ENCODE results near the gene CACNA1D.

Gene CACNA1D

GRCh38 chr3:53670721-53671120, 176.3 kb downstream of the CACNA1D start:
- Histone ChIP-seq H3K9me3 (ENCODE audit: control insufficient read depth, low read length) (no peaks in the 10 kb centered on the region), H3K36me3 (ENCODE audit: control insufficient read depth, insufficient read depth, low read length) (no peaks in the 10 kb centered on the region), H3K27ac (ENCODE audit: low read depth, low read length, severe bottlenecking) (no peak overlapping the region), H3K4me1 (ENCODE audit: control insufficient read depth, insufficient read depth, low read length, poor library complexity, severe bottlenecking) (no peaks in the 10 kb centered on the region), H3K4me3 (ENCODE audit: extremely low read depth, insufficient read depth, low read length, poor library complexity, severe bottlenecking) (no peak overlapping the region)
- 80 to 100% methylated on average over 1 to 2 of the region's 3 CpGs for WGBS, 2 experiments (ENCODE audit: insufficient coverage in 2 of 2)

- no peaks in the 10 kb centered on the region for H3K9me3 ChIP-seq (ENCODE audit: control insufficient read depth, low read length)
- H3K36me3 ChIP-seq (ENCODE audit: control insufficient read depth, insufficient read depth, low read length), result no peaks in the 10 kb centered on the region
- no peak overlapping the region for H3K4me3 ChIP-seq (ENCODE audit: extremely low read depth, insufficient read depth, low read length, poor library complexity, severe bottlenecking)
- no peak overlapping the region for H3K27ac ChIP-seq (ENCODE audit: low read depth, low read length, severe bottlenecking)
- WGBS, 2 experiments (ENCODE audit: insufficient coverage in 2 of 2), result 74 to 90% methylated on average over 3 to 5 of the region's 5 CpGs
- no peaks in the 10 kb centered on the region for H3K4me1 ChIP-seq (ENCODE audit: control insufficient read depth, insufficient read depth, low read length, poor library complexity, severe bottlenecking)
These were observed 177.0 kb downstream of the CACNA1D start for GRCh38 chr3:53671192-53671960.

- Histone ChIP-seq H3K4me3 (ENCODE audit: extremely low read depth, insufficient read depth, low read length, poor library complexity, severe bottlenecking) (no peak overlapping the region), H3K4me1 (ENCODE audit: control insufficient read depth, insufficient read depth, low read length, poor library complexity, severe bottlenecking) (no peaks in the 10 kb centered on the region), H3K36me3 (ENCODE audit: control insufficient read depth, insufficient read depth, low read length) (no peaks in the 10 kb centered on the region), H3K27ac (ENCODE audit: low read depth, low read length, severe bottlenecking) (no peak overlapping the region), H3K9me3 (ENCODE audit: control insufficient read depth, low read length) (no peaks in the 10 kb centered on the region)
- WGBS, 2 experiments (ENCODE audit: insufficient coverage in 2 of 2), result no CpG with 5 or more reads among the region's 1 CpG
These were observed 177.5 kb downstream of the CACNA1D start for GRCh38 chr3:53671961-53672299.

- WGBS, 2 experiments (ENCODE audit: insufficient coverage in 2 of 2), result 86 to 94% methylated on average over 3 to 4 of the region's 5 CpGs
- H3K9me3 ChIP-seq (ENCODE audit: control insufficient read depth, low read length), result no peaks in the 10 kb centered on the region
- H3K27ac ChIP-seq (ENCODE audit: low read depth, low read length, severe bottlenecking), result no peak overlapping the region
- H3K4me1 ChIP-seq (ENCODE audit: control insufficient read depth, insufficient read depth, low read length, poor library complexity, severe bottlenecking), result no peaks in the 10 kb centered on the region
- no peak overlapping the region for H3K4me3 ChIP-seq (ENCODE audit: extremely low read depth, insufficient read depth, low read length, poor library complexity, severe bottlenecking)
- no peaks in the 10 kb centered on the region for H3K36me3 ChIP-seq (ENCODE audit: control insufficient read depth, insufficient read depth, low read length)
These were observed 178.6 kb downstream of the CACNA1D start for GRCh38 chr3:53672981-53673380.

- Histone ChIP-seq H3K27ac (ENCODE audit: low read depth, low read length, severe bottlenecking) (no peak overlapping the region), H3K4me3 (ENCODE audit: extremely low read depth, insufficient read depth, low read length, poor library complexity, severe bottlenecking) (no peak overlapping the region), H3K36me3 (ENCODE audit: control insufficient read depth, insufficient read depth, low read length) (no peaks in the 10 kb centered on the region), H3K4me1 (ENCODE audit: control insufficient read depth, insufficient read depth, low read length, poor library complexity, severe bottlenecking) (no peaks in the 10 kb centered on the region), H3K9me3 (ENCODE audit: control insufficient read depth, low read length) (no peaks in the 10 kb centered on the region)
- WGBS, 2 experiments (ENCODE audit: insufficient coverage in 2 of 2), result 87 to 90% methylated on average over 7 to 8 of the region's 10 CpGs
These were observed 179.4 kb downstream of the CACNA1D start for GRCh38 chr3:53673722-53674350.

GRCh38 chr3:53674582-53674981, 180.2 kb downstream of the CACNA1D start:
- H3K36me3 ChIP-seq (ENCODE audit: control insufficient read depth, insufficient read depth, low read length), result no peaks in the 10 kb centered on the region
- no peaks in the 10 kb centered on the region for H3K9me3 ChIP-seq (ENCODE audit: control insufficient read depth, low read length)
- H3K4me3 ChIP-seq (ENCODE audit: extremely low read depth, insufficient read depth, low read length, poor library complexity, severe bottlenecking), result no peak overlapping the region
- H3K4me1 ChIP-seq (ENCODE audit: control insufficient read depth, insufficient read depth, low read length, poor library complexity, severe bottlenecking), result no peaks in the 10 kb centered on the region
- no peak overlapping the region for H3K27ac ChIP-seq (ENCODE audit: low read depth, low read length, severe bottlenecking)
- WGBS, 2 experiments (ENCODE audit: insufficient coverage in 2 of 2), result no CpG with 5 or more reads among the region's 8 CpGs

GRCh38 chr3:53675022-53675697, 180.7 kb downstream of the CACNA1D start:
- H3K27ac ChIP-seq (ENCODE audit: low read depth, low read length, severe bottlenecking), result no peak overlapping the region
- no peaks in the 10 kb centered on the region for H3K9me3 ChIP-seq (ENCODE audit: control insufficient read depth, low read length)
- no peak overlapping the region for H3K4me3 ChIP-seq (ENCODE audit: extremely low read depth, insufficient read depth, low read length, poor library complexity, severe bottlenecking)
- H3K36me3 ChIP-seq (ENCODE audit: control insufficient read depth, insufficient read depth, low read length), result no peaks in the 10 kb centered on the region
- no peaks in the 10 kb centered on the region for H3K4me1 ChIP-seq (ENCODE audit: control insufficient read depth, insufficient read depth, low read length, poor library complexity, severe bottlenecking)
- 89 to 90% methylated on average over 8 to 11 of the region's 15 CpGs for WGBS, 2 experiments (ENCODE audit: insufficient coverage in 2 of 2)

GRCh38 chr3:53675942-53676341, 181.5 kb downstream of the CACNA1D start:
- Histone ChIP-seq H3K36me3 (ENCODE audit: control insufficient read depth, insufficient read depth, low read length) (no peaks in the 10 kb centered on the region), H3K27ac (ENCODE audit: low read depth, low read length, severe bottlenecking) (no peak overlapping the region), H3K4me1 (ENCODE audit: control insufficient read depth, insufficient read depth, low read length, poor library complexity, severe bottlenecking) (no peaks in the 10 kb centered on the region), H3K4me3 (ENCODE audit: extremely low read depth, insufficient read depth, low read length, poor library complexity, severe bottlenecking) (no peak overlapping the region), H3K9me3 (ENCODE audit: control insufficient read depth, low read length) (no peaks in the 10 kb centered on the region)
- 75 to 88% methylated on average over 4 to 5 of the region's 11 CpGs for WGBS, 2 experiments (ENCODE audit: insufficient coverage in 2 of 2)

- no peak overlapping the region for H3K4me3 ChIP-seq (ENCODE audit: extremely low read depth, insufficient read depth, low read length, poor library complexity, severe bottlenecking)
- no peak overlapping the region for H3K27ac ChIP-seq (ENCODE audit: low read depth, low read length, severe bottlenecking)
- no peaks in the 10 kb centered on the region for H3K9me3 ChIP-seq (ENCODE audit: control insufficient read depth, low read length)
- H3K36me3 ChIP-seq (ENCODE audit: control insufficient read depth, insufficient read depth, low read length), result no peaks in the 10 kb centered on the region
- H3K4me1 ChIP-seq (ENCODE audit: control insufficient read depth, insufficient read depth, low read length, poor library complexity, severe bottlenecking), result no peaks in the 10 kb centered on the region
- 83% methylated on average over 1 of the region's 4 CpGs; no CpG with 5 or more reads in 1 of the 2 experiments for WGBS, 2 experiments (ENCODE audit: insufficient coverage in 2 of 2)
These were observed 183.0 kb downstream of the CACNA1D start for GRCh38 chr3:53677413-53677812.

- Histone ChIP-seq H3K9me3 (ENCODE audit: control insufficient read depth, low read length) (no peaks in the 10 kb centered on the region), H3K4me3 (ENCODE audit: extremely low read depth, insufficient read depth, low read length, poor library complexity, severe bottlenecking) (no peak overlapping the region)
- WGBS, 2 experiments (ENCODE audit: insufficient coverage in 2 of 2), result 57 to 73% methylated on average over 6 of the region's 6 CpGs
These were observed 185.6 kb downstream of the CACNA1D start for GRCh38 chr3:53680028-53680427.

GRCh38 chr3:53682807-53683206, 188.4 kb downstream of the CACNA1D start:
- Histone ChIP-seq H3K36me3 (ENCODE audit: control insufficient read depth, insufficient read depth, low read length) (no peaks in the 10 kb centered on the region), H3K4me3 (ENCODE audit: extremely low read depth, insufficient read depth, low read length, poor library complexity, severe bottlenecking) (no peak overlapping the region), H3K4me1 (ENCODE audit: control insufficient read depth, insufficient read depth, low read length, poor library complexity, severe bottlenecking) (no peaks in the 10 kb centered on the region), H3K27ac (ENCODE audit: low read depth, low read length, severe bottlenecking) (no peak overlapping the region), H3K9me3 (ENCODE audit: control insufficient read depth, low read length) (no peaks in the 10 kb centered on the region)
- 81 to 91% methylated on average over 3 of the region's 3 CpGs for WGBS, 2 experiments (ENCODE audit: insufficient coverage in 2 of 2)

More at GRCh38 chr3:53680028-53680427, 185.6 kb downstream of the CACNA1D start:
- Histone ChIP-seq H3K4me1 (ENCODE audit: control insufficient read depth, insufficient read depth, low read length, poor library complexity, severe bottlenecking) (no peaks in the 10 kb centered on the region), H3K36me3 (ENCODE audit: control insufficient read depth, insufficient read depth, low read length) (no peaks in the 10 kb centered on the region), H3K27ac (ENCODE audit: low read depth, low read length, severe bottlenecking) (no peak overlapping the region)
